B cell (primary cell): Measurements from ENCODE around the gene EBF3. TPM values are rescaled to one million over a fixed set of nuclear protein-coding genes. Genes with fewer than 3 reads are reported as not detected.

Experiments
- ATAC-seq: fragments of 200-7000 bp; cut with Tn5 transposase; one replicate; pipeline ENCODE4 v1.10.0; 2021; ENCODE audit warnings: low read depth, mild to moderate bottlenecking, moderate number of reproducible peaks, moderate library complexity
- CTCF ChIA-PET: fragments of 350-600 bp; sonication (Branson Sonifier 250); formaldehyde crosslinking; loops from one replicate; lab custom pipeline; 2021; ENCODE audit warnings: antibody characterized with exemption, inconsistent platforms; lab: Charles Lee
- POLR2A ChIA-PET: fragments of 350-600 bp; sonication (Branson Sonifier 250); formaldehyde crosslinking; loops from one replicate; lab custom pipeline; 2021; ENCODE audit warnings: antibody characterized with exemption; lab: Charles Lee
- DNase-seq: peaks from one replicate; pipeline ENCODE4 v3.0.0; 2013
- H2AFZ ChIP-seq: 2 replicates; pipeline ENCODE4 v1.6.1; 2012; ENCODE audit warnings: mild to moderate bottlenecking, low read depth, low read length; ENCODE audit not compliant: insufficient read depth, poor library complexity, severe bottlenecking
- H3K27ac ChIP-seq, 2 donors: 1 replicate in 1 of 2; 2 replicates in 1 of 2; pipeline ENCODE4 v1.5.1; 2012 to 2013; ENCODE audit warnings: low read length in 2 of 2, mild to moderate bottlenecking in 2 of 2, moderate library complexity in 1 of 2
- H3K27me3 ChIP-seq, 4 experiments: fragments of 200-600 bp in 1 of 4; sonication (generic) in 1 of 4; replicated peaks in 1 of 4; 1 replicate in 2 of 4; 2 replicates in 2 of 4; pipeline versions ENCODE4 v1.6.1 to v1.7.0; 2013 to 2016; ENCODE audit warnings: low read length in 3 of 4, mild to moderate bottlenecking in 2 of 4, mixed read lengths in 1 of 4, moderate library complexity in 1 of 4; ENCODE audit not compliant: insufficient read depth in 4 of 4, control insufficient read depth in 3 of 4; ENCODE audit errors: control extremely low read depth in 1 of 4
- H3K36me3 ChIP-seq, 2 experiments: replicated peaks in 1 of 2; 1 replicate in 1 of 2; 2 replicates in 1 of 2; pipeline versions ENCODE4 v1.6.1 to v1.7.1; 2013; ENCODE audit warnings: low read length in 1 of 2; ENCODE audit not compliant: insufficient read depth in 2 of 2, control insufficient read depth in 1 of 2; ENCODE audit errors: control extremely low read depth in 1 of 2, extremely low read depth in 1 of 2
- H3K4me1 ChIP-seq, 2 donors: fragments of 200-600 bp in 1 of 2; sonication (generic) in 1 of 2; 1 replicate in 1 of 2; 2 replicates in 1 of 2; pipeline versions ENCODE4 v1.5.1 to v1.6.1; 2013 to 2017; ENCODE audit warnings: low read length in 2 of 2; ENCODE audit not compliant: control insufficient read depth in 2 of 2, insufficient read depth in 2 of 2
- H3K4me2 ChIP-seq: replicated peaks from 2 replicates; pipeline ENCODE3; 2012; ENCODE audit warnings: mild to moderate bottlenecking, low read depth, low read length; ENCODE audit not compliant: poor library complexity, severe bottlenecking
- H3K4me3 ChIP-seq, 5 experiments: fragments of 200-600 bp in 1 of 5; sonication (generic) in 1 of 5; 1 replicate in 3 of 5; 2 replicates in 2 of 5; pipeline versions ENCODE4 v1.5.1 to v1.7.0; 2011 to 2016; ENCODE audit warnings: low read length in 4 of 5, mild to moderate bottlenecking in 4 of 5, low read depth in 2 of 5, control low read depth in 1 of 5, moderate library complexity in 1 of 5; ENCODE audit not compliant: insufficient read depth in 1 of 5; ENCODE audit errors: control extremely low read depth in 1 of 5, extremely low read depth in 1 of 5
- H3K79me2 ChIP-seq: fragments of 200-600 bp; sonication (generic); one replicate; pipeline ENCODE4 v1.6.0; 2016; ENCODE audit warnings: low read length; ENCODE audit not compliant: control insufficient read depth, insufficient read depth
- H3K9ac ChIP-seq: fragments of 200-600 bp; sonication (generic); 2 replicates; pipeline ENCODE4 v1.6.1; 2017; ENCODE audit warnings: mild to moderate bottlenecking, low read length, moderate library complexity
- H3K9me3 ChIP-seq, 3 donors: one replicate each; pipeline versions ENCODE4 v1.6.1 to v1.7.1; 2013; ENCODE audit warnings: low read length in 2 of 3; ENCODE audit not compliant: control insufficient read depth in 2 of 3, insufficient read depth in 1 of 3; ENCODE audit errors: control extremely low read depth in 1 of 3
- H4K20me1 ChIP-seq: 2 replicates; pipeline ENCODE4 v1.6.0; 2012; ENCODE audit warnings: mild to moderate bottlenecking, low read length; ENCODE audit not compliant: insufficient read depth, control insufficient read depth, poor library complexity, severe bottlenecking
- H3K27ac Mint-ChIP-seq: one replicate; pipeline ENCODE4 v1.8.0; 2021; ENCODE audit warnings: mixed read lengths
- H3K27me3 Mint-ChIP-seq: one replicate; pipeline ENCODE4 v1.8.0; 2021; ENCODE audit warnings: mixed read lengths
- H3K4me1 Mint-ChIP-seq: one replicate; pipeline ENCODE4 v1.8.0; 2021; ENCODE audit warnings: mixed read lengths
- H3K4me3 Mint-ChIP-seq: one replicate; pipeline ENCODE4 v1.8.0; 2021; ENCODE audit warnings: mixed read lengths
- H3K9me3 Mint-ChIP-seq: one replicate; pipeline ENCODE4 v1.8.0; 2022; ENCODE audit warnings: mixed read lengths; ENCODE audit not compliant: insufficient read depth
- CTCF ChIP-seq: fragments of 200-600 bp; IDR thresholded peaks from one replicate; pipeline ENCODE4 v1.8.0; 2022; ENCODE audit warnings: antibody characterized with exemption, mild to moderate bottlenecking
- EZH2 ChIP-seq: IDR thresholded peaks from 2 replicates; pipeline ENCODE4 v1.6.1; 2012; ENCODE audit warnings: borderline replicate concordance, low read depth, mild to moderate bottlenecking, moderate library complexity, low read length; ENCODE audit not compliant: insufficient read depth, poor library complexity, severe bottlenecking
- WGBS: methylation state at CpG from one replicate; pipeline ENCODE4 v1.1.5; 2013; ENCODE audit warnings: missing lambda C conversion rate; ENCODE audit not compliant: insufficient coverage; 5-methylcytosine and 5-hydroxymethylcytosine counted together
- intact Hi-C: fragments of 100-400 bp; cut with micrococcal nuclease; formaldehyde crosslinking; loops from one replicate; pipeline ENCODE4 v1.10.0; 2022
- polyA plus RNA-seq: library from polyadenylated mRNA; depleted of rRNA; stranded (reverse); fragments of >200 nt; gene quantifications from 2 replicates; pipeline ENCODE4 v1.2.3, GENCODE V29; 2012
- total RNA-seq, 2 donors: library from RNA; stranded (reverse); fragments of 120-200 nt in 1 of 2; gene quantifications; 1 replicate in 1 of 2; 2 replicates in 1 of 2; pipeline versions ENCODE4 v1.2.3 to v1.2.4, GENCODE V29; 2013 to 2022

EBF3 gene
- total and polyA plus RNA-seq, 2 donors (not counting 1 experiment from before 2014, with no cell fraction given): not detected

DNA sequence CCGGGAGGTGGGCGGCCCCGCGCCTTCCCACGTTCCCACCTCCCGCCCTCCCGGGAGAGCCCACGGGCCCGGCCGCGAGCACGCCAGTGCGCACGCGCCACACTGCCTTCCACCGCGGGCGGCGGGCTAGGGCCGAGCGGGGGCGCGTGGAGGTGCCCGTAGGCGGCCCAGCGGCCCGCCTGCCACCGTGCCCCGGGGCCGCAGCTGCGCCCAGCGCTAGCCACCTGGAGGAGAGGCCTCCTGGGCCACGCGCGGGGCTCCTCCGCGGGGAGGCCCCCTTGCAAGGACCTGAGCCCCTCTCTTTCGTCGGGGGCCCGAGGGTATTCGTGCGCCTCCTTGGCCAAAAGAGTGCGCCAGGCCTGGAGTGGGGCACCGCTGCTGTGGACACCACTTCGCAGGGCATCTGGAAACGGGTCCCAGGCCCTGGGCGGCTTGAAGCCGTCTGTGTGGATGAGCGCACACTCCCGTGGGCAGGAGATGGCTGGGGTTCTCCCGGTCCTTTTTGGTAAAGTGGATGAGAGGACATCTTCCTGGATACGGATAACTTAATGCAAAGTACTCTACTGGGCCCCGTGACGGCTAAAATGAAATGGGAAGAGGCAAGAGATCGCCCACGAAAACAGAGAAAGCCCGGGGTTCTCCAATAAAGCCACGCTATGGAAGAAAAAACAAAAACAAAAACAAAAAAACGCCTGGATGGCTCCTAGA is 9.0 kb upstream of the EBF3 start:
- WGBS: 28% methylated on average over 58 of the region's 59 CpGs
- intact Hi-C loops: loop anchor here (5.0 to 10.0 kb wide), 2 partner anchors 1708 to 1761 kb away; no protein-coding TSS in a partner anchor
- no peak for DNase-seq
- Mint-ChIP-seq H3K9me3 (no peaks in the 10 kb centered on the region), H3K27me3 (peaks cover 64% of the 10 kb centered on the region), H3K4me1 (peaks cover 13% of the 10 kb centered on the region), H3K27ac (no peak overlapping the region), H3K4me3 (no peak overlapping the region)
- Histone ChIP-seq H3K27me3 (peaks cover 0 to 80% (median 58%) of the 10 kb centered on the region in 4 experiments), H3K27ac (no peak overlapping the region), H3K9me3 (peaks cover 1 to 40% (median 10%) of the 10 kb centered on the region in 3 donors), H3K9ac (no peak overlapping the region), H3K36me3 (no peaks in the 10 kb centered on the region), H4K20me1 (no peaks in the 10 kb centered on the region), H3K4me1 (peaks cover 11 to 35% of the 10 kb centered on the region in 2 donors), H3K79me2 (no peaks in the 10 kb centered on the region), H3K4me3 (no peak overlapping the region), H2AFZ (no peak overlapping the region), H3K4me2 (no peak overlapping the region)
- ChIA-PET POLR2A (no interaction called here), CTCF (no interaction called here)
- TF ChIP-seq CTCF (no peak), EZH2 (no peak)
- ATAC-seq: no peak
